K562 (cell line): ENCODE results near the gene QSOX2. TPM values are rescaled to one million over a fixed set of nuclear protein-coding genes. Genes with fewer than 3 reads are reported as not detected.

Source experiments
- LEF1 ChIP-seq: fragments of 450-650 bp; IDR thresholded peaks from 2 replicates; pipeline ENCODE4 v1.6.1; 2016; ENCODE audit warnings: mild to moderate bottlenecking
- MTA1 ChIP-seq: fragments of 450-650 bp; IDR thresholded peaks from 2 replicates; pipeline ENCODE4 v1.6.1; 2017; ENCODE audit warnings: borderline replicate concordance
- MTA3 ChIP-seq: fragments of 450-650 bp; formaldehyde crosslinking; IDR thresholded peaks from 2 replicates; pipeline ENCODE4 v1.6.1; 2017; ENCODE audit warnings: mild to moderate bottlenecking, borderline replicate concordance
- NR0B1 ChIP-seq: fragments of 450-650 bp; IDR thresholded peaks from one replicate; pipeline ENCODE4 v1.6.1; 2018; ENCODE audit warnings: mild to moderate bottlenecking, moderate library complexity; ENCODE audit not compliant: partially characterized antibody
- POLR2H ChIP-seq: IDR thresholded peaks from 2 replicates; pipeline ENCODE4 v1.6.1; 2016; ENCODE audit warnings: missing genetic modification characterization, low read depth, mild to moderate bottlenecking, control low read depth, missing compliant biosample characterization, moderate library complexity
- SIN3B ChIP-seq: fragments of 450-650 bp; IDR thresholded peaks from 2 replicates; pipeline ENCODE4 v1.6.1; 2017; ENCODE audit warnings: low read depth, mild to moderate bottlenecking, moderate library complexity
- SRF ChIP-seq, 2 experiments: fragments of 250-450, 450-650 bp in 1 of 2; sonication (Bioruptor Pico) in 1 of 2; sonication (generic) in 1 of 2; formaldehyde crosslinking; IDR thresholded peaks; 2 replicates each; pipeline versions ENCODE4 v1.5.0 to v1.5.1; 2020 to 2022; ENCODE audit warnings: mild to moderate bottlenecking in 1 of 2, missing genetic modification reagents in 1 of 2
- polyA plus RNA-seq, 8 experiments: library from polyadenylated mRNA; depleted of rRNA in 4 of 8; stranded (reverse) in 5 of 8; unstranded in 3 of 8; fragments of >200 nt; fragmentation: Nextera tagmentation in 2 of 8; fragmentation: Illumina TruSeq in 1 of 8; extraction: Ambion mirVana in 2 of 8; extraction: Trizol in 1 of 8; gene quantifications; 2 replicates each; pipeline versions ENCODE4 v1.2.1 to v1.2.3, GENCODE V29; 2011 to 2014; ENCODE audit warnings: inconsistent platforms in 1 of 8, missing spikeins in 1 of 8
- total RNA-seq, 7 experiments: library from RNA; depleted of rRNA in 6 of 7; stranded (reverse); fragments of >200 nt in 6 of 7; fragmentation: Illumina TruSeq in 2 of 7; extraction: Trizol in 2 of 7; gene quantifications; 2 replicates each; pipeline versions ENCODE4 v1.2.1 to v1.2.3, GENCODE V29; 2011 to 2021; ENCODE audit warnings: low replicate concordance in 1 of 7
- TF ChIP-seq, protein P1 (sequence below): sonication (generic); formaldehyde crosslinking; IDR thresholded peaks from 2 replicates; pipeline ENCODE4 v1.8.0; 2023; ENCODE audit warnings: missing genetic modification reagents, mild to moderate bottlenecking, borderline replicate concordance
- TF ChIP-seq, protein P2 (sequence below), 2 experiments: fragments of 450-650 bp in 1 of 2; sonication (generic) in 1 of 2; formaldehyde crosslinking in 1 of 2; IDR thresholded peaks; 2 replicates each; pipeline versions ENCODE4 v1.7.1 to v1.9.0; 2016 to 2022; ENCODE audit warnings: inconsistent platforms in 1 of 2, mild to moderate bottlenecking in 1 of 2, missing genetic modification reagents in 1 of 2

QSOX2 gene
- total and polyA plus RNA-seq, 9 of the 15 experiments (the other 6 are each of a cell fraction or from before 2014, with no cell fraction given) = 0.51 to 23.7 (median 12.7) TPM

- TF ChIP-seq, protein P1, sequence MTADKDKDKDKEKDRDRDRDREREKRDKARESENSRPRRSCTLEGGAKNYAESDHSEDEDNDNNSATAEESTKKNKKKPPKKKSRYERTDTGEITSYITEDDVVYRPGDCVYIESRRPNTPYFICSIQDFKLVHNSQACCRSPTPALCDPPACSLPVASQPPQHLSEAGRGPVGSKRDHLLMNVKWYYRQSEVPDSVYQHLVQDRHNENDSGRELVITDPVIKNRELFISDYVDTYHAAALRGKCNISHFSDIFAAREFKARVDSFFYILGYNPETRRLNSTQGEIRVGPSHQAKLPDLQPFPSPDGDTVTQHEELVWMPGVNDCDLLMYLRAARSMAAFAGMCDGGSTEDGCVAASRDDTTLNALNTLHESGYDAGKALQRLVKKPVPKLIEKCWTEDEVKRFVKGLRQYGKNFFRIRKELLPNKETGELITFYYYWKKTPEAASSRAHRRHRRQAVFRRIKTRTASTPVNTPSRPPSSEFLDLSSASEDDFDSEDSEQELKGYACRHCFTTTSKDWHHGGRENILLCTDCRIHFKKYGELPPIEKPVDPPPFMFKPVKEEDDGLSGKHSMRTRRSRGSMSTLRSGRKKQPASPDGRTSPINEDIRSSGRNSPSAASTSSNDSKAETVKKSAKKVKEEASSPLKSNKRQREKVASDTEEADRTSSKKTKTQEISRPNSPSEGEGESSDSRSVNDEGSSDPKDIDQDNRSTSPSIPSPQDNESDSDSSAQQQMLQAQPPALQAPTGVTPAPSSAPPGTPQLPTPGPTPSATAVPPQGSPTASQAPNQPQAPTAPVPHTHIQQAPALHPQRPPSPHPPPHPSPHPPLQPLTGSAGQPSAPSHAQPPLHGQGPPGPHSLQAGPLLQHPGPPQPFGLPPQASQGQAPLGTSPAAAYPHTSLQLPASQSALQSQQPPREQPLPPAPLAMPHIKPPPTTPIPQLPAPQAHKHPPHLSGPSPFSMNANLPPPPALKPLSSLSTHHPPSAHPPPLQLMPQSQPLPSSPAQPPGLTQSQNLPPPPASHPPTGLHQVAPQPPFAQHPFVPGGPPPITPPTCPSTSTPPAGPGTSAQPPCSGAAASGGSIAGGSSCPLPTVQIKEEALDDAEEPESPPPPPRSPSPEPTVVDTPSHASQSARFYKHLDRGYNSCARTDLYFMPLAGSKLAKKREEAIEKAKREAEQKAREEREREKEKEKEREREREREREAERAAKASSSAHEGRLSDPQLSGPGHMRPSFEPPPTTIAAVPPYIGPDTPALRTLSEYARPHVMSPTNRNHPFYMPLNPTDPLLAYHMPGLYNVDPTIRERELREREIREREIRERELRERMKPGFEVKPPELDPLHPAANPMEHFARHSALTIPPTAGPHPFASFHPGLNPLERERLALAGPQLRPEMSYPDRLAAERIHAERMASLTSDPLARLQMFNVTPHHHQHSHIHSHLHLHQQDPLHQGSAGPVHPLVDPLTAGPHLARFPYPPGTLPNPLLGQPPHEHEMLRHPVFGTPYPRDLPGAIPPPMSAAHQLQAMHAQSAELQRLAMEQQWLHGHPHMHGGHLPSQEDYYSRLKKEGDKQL (CRISPR knock-in tag) = 0 out of 2 replicates have a peak, but pooled peaks have one; percentile 35
- TF ChIP-seq LEF1 = no peak
- no peak for TF ChIP-seq POLR2H (tag)
- TF ChIP-seq MTA3 = peak; percentile 41; the same call in 1 of the 2 replicates
- TF ChIP-seq, protein P2, sequence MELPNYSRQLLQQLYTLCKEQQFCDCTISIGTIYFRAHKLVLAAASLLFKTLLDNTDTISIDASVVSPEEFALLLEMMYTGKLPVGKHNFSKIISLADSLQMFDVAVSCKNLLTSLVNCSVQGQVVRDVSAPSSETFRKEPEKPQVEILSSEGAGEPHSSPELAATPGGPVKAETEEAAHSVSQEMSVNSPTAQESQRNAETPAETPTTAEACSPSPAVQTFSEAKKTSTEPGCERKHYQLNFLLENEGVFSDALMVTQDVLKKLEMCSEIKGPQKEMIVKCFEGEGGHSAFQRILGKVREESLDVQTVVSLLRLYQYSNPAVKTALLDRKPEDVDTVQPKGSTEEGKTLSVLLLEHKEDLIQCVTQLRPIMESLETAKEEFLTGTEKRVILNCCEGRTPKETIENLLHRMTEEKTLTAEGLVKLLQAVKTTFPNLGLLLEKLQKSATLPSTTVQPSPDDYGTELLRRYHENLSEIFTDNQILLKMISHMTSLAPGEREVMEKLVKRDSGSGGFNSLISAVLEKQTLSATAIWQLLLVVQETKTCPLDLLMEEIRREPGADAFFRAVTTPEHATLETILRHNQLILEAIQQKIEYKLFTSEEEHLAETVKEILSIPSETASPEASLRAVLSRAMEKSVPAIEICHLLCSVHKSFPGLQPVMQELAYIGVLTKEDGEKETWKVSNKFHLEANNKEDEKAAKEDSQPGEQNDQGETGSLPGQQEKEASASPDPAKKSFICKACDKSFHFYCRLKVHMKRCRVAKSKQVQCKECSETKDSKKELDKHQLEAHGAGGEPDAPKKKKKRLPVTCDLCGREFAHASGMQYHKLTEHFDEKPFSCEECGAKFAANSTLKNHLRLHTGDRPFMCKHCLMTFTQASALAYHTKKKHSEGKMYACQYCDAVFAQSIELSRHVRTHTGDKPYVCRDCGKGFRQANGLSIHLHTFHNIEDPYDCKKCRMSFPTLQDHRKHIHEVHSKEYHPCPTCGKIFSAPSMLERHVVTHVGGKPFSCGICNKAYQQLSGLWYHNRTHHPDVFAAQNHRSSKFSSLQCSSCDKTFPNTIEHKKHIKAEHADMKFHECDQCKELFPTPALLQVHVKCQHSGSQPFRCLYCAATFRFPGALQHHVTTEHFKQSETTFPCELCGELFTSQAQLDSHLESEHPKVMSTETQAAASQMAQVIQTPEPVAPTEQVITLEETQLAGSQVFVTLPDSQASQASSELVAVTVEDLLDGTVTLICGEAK (IDR thresholded peaks at IDR 0.05) = no peak
- TF ChIP-seq, protein P2 (CRISPR knock-in tag; IDR thresholded peaks at IDR 0.05) = no peak
- no peak for TF ChIP-seq SIN3B
- 0 out of 4 replicates have a peak, but pooled peaks of 1 of the 2 experiments have one; percentile 25 for TF ChIP-seq SRF (CRISPR knock-in tag; IDR thresholded peaks at IDR 0.05)
- TF ChIP-seq NR0B1 = no peak
- no peak for TF ChIP-seq MTA1
Observed at GRCh38 chr9:136267261-136268111, 21.9 kb upstream of the QSOX2 start (continued).
